Measurements from ENCODE around the gene CAMKK1. TPM values are rescaled to one million over a fixed set of nuclear protein-coding genes. Genes with fewer than 3 reads are reported as not detected.

CAMKK1 gene
- total RNA-seq, 1 experiment from 2014 or later = 9.6 TPM

GRCh38 chr17:3896968-3897235 is 4.0 kb upstream of the CAMKK1 start:
- no peak for TF ChIP-seq SP1 (CRISPR knock-in tag; conservative IDR thresholded peaks at IDR 0.05)
- CTCF ChIA-PET = interaction anchor here (1.0 to 1.6 kb wide), 2 partner anchors 12 to 51 kb away, joined by 3 to 4 read pairs; partner anchors contain the start of gene NCBP3
- peaks cover 2% of the 10 kb centered on the region; the same call in 1 of the 2 replicates for H3K27me3 Mint-ChIP-seq (ENCODE audit: low read depth)
- POLR2A ChIA-PET = no interaction called here
- no peaks in the 10 kb centered on the region for H3K9me3 Mint-ChIP-seq
- H3K4me1 Mint-ChIP-seq = peaks cover 9% of the 10 kb centered on the region
- no peak for ATAC-seq
- H3K36me3 Mint-ChIP-seq = no peaks in the 10 kb centered on the region
- H3K27ac Mint-ChIP-seq = no peak overlapping the region
- no peak for DNase-seq (ENCODE audit: low spot score)
- H3K4me3 Mint-ChIP-seq = no peak overlapping the region

GRCh38 chr17:3896108-3896967 is 3.5 kb upstream of the CAMKK1 start:
- POLR2A ChIA-PET = no interaction called here
- Mint-ChIP-seq H3K36me3 (no peaks in the 10 kb centered on the region), H3K4me3 (no peak overlapping the region), H3K4me1 (peaks cover 13% of the 10 kb centered on the region), H3K27ac (no peak overlapping the region), H3K9me3 (no peaks in the 10 kb centered on the region), H3K27me3 (ENCODE audit: low read depth) (peaks cover 6% of the 10 kb centered on the region; the same call in 1 of the 2 replicates)
- CTCF ChIA-PET = interaction anchor here (1.1 to 1.6 kb wide), 2 partner anchors 18 to 50 kb away, joined by 3 to 4 read pairs; partner anchors contain the start of gene NCBP3
- ATAC-seq (no peak), DNase-seq (ENCODE audit: low spot score) (no peak)
- no peak for TF ChIP-seq TEAD4 (CRISPR knock-in tag; IDR thresholded peaks at IDR 0.05)
- TF ChIP-seq FOXK1 (CRISPR knock-in tag; IDR thresholded peaks at IDR 0.05) = no peak
- no peak for TF ChIP-seq STAT6 (CRISPR knock-in tag; conservative IDR thresholded peaks at IDR 0.05; ENCODE audit: low read depth)
- no peak for TF ChIP-seq SOX15 (CRISPR knock-in tag; IDR thresholded peaks at IDR 0.05)
- no peak for TF ChIP-seq CREM (CRISPR knock-in tag; IDR thresholded peaks at IDR 0.05)
- no peak for TF ChIP-seq ARID4B (CRISPR knock-in tag; IDR thresholded peaks at IDR 0.05; ENCODE audit: borderline replicate concordance)
- no peak for TF ChIP-seq ZNF671 (CRISPR knock-in tag; IDR thresholded peaks at IDR 0.05)
- no peak for TF ChIP-seq CBFB (CRISPR knock-in tag; IDR thresholded peaks at IDR 0.05; ENCODE audit: low read depth)
- TF ChIP-seq NR2C2 (CRISPR knock-in tag; IDR thresholded peaks at IDR 0.05) = no peak
- TF ChIP-seq ZNF425 (CRISPR knock-in tag; conservative IDR thresholded peaks at IDR 0.05) = no peak
- TF ChIP-seq ZSCAN18 (CRISPR knock-in tag; IDR thresholded peaks at IDR 0.05) = no peak
- no peak for TF ChIP-seq TCF7 (CRISPR knock-in tag; IDR thresholded peaks at IDR 0.05; ENCODE audit: low read depth)
- TF ChIP-seq ATF6 (CRISPR knock-in tag; IDR thresholded peaks at IDR 0.05) = no peak
